OCI-LY3 (cell line): ENCODE measurements around the gene ANKH.
"Not testable (repeated sequence)": the region's sequence is repeated elsewhere in the genome, so short reads cannot be mapped to it uniquely, and the experiment has no call there.

Experiments used
- H2AFZ ChIP-seq: fragments of 200-600, 300-600 bp; shearing (Covaris generic); 2 replicates; pipeline ENCODE4 v1.6.0; 2014; ENCODE audit warnings: antibody characterized with exemption, low read depth, low read length
- H3K27ac ChIP-seq: fragments of 200-600, 300-600 bp; sonication (generic); 2 replicates; pipeline ENCODE4 v1.5.1; 2014; ENCODE audit warnings: mild to moderate bottlenecking, low read length, moderate library complexity, mixed read lengths
- H3K27me3 ChIP-seq: fragments of 200-600, 300-600 bp; sonication (generic); 2 replicates; pipeline ENCODE4 v1.6.1; 2014; ENCODE audit warnings: low read depth, low read length, mixed read lengths
- H3K36me3 ChIP-seq: fragments of 200-600, 300-600 bp; sonication (generic); replicated peaks from 2 replicates; pipeline ENCODE3; 2014; ENCODE audit warnings: low read depth, low read length, mixed read lengths
- H3K4me1 ChIP-seq: fragments of 300-600, 200-600 bp; sonication (generic); 2 replicates; pipeline ENCODE4 v1.6.1; 2014; ENCODE audit warnings: low read length, mixed read lengths
- H3K4me2 ChIP-seq: fragments of 200-600, 300-600 bp; sonication (generic); 2 replicates; pipeline ENCODE4 v1.6.1; 2014; ENCODE audit warnings: low read length, mixed read lengths
- H3K4me3 ChIP-seq: fragments of 300-600, 200-600 bp; sonication (generic); 2 replicates; pipeline ENCODE4 v1.5.1; 2014; ENCODE audit warnings: antibody characterized with exemption, mild to moderate bottlenecking, low read length, moderate library complexity
- H3K79me2 ChIP-seq: fragments of 300-600, 200-600 bp; shearing (Covaris generic); 2 replicates; pipeline ENCODE4 v1.6.1; 2014; ENCODE audit warnings: mild to moderate bottlenecking, low read length, mixed read lengths
- H3K9ac ChIP-seq: fragments of 300-600, 200-600 bp; shearing (Covaris generic); 2 replicates; pipeline ENCODE4 v1.6.0; 2014; ENCODE audit warnings: mild to moderate bottlenecking, low read length, moderate library complexity
- H3K9me3 ChIP-seq: fragments of 200-600, 300-600 bp; shearing (Covaris generic); 2 replicates; pipeline ENCODE4 v1.6.1; 2014; ENCODE audit warnings: low read length, mixed read lengths; ENCODE audit not compliant: insufficient read depth
- H4K20me1 ChIP-seq: fragments of 200-600, 300-600 bp; sonication (generic); 2 replicates; pipeline ENCODE4 v1.6.1; 2016; ENCODE audit warnings: low read length, mixed read lengths; ENCODE audit not compliant: insufficient read depth
- CTCF ChIP-seq: fragments of 200-600, 300-600 bp; sonication (generic); IDR thresholded peaks from 2 replicates; pipeline ENCODE4 v1.5.1; 2014; ENCODE audit warnings: antibody characterized with exemption, low read length, low read depth
- EZH2phosphoT487 ChIP-seq: fragments of 200-600 bp; shearing (Covaris generic); IDR thresholded peaks from 2 replicates; pipeline ENCODE4 v1.6.1; 2018; ENCODE audit warnings: antibody characterized with exemption, mixed run types, low read depth

Gene ANKH

GRCh38 chr5:14879937-14880589, 8.5 kb upstream of the ANKH start:
- no peak overlapping the region for H3K4me3 ChIP-seq
- no peaks in the 10 kb centered on the region for H3K79me2 ChIP-seq
- H2AFZ ChIP-seq = no peak overlapping the region
- H3K27me3 ChIP-seq = peaks cover 2% of the 10 kb centered on the region; the same call in 1 of the 2 replicates
- H3K4me2 ChIP-seq = no peak overlapping the region
- no peaks in the 10 kb centered on the region for H3K36me3 ChIP-seq
- H3K4me1 ChIP-seq = no peaks in the 10 kb centered on the region
- no peak overlapping the region for H3K27ac ChIP-seq
- H4K20me1 ChIP-seq = no peaks in the 10 kb centered on the region
- no peak overlapping the region for H3K9ac ChIP-seq
- TF ChIP-seq EZH2phosphoT487 = no peak
- TF ChIP-seq CTCF = no peak
- no peaks in the 10 kb centered on the region for H3K9me3 ChIP-seq

GRCh38 chr5:14879393-14879792, 7.8 kb upstream of the ANKH start:
- H3K4me1 ChIP-seq = no peaks in the 10 kb centered on the region
- H3K4me2 ChIP-seq = no peak overlapping the region
- H3K27me3 ChIP-seq = peaks cover 2% of the 10 kb centered on the region; the same call in 1 of the 2 replicates
- H3K4me3 ChIP-seq = no peak overlapping the region
- H3K9ac ChIP-seq = no peak overlapping the region
- H3K27ac ChIP-seq = no peak overlapping the region
- no peaks in the 10 kb centered on the region for H3K9me3 ChIP-seq
- no peaks in the 10 kb centered on the region for H4K20me1 ChIP-seq
- TF ChIP-seq EZH2phosphoT487 (no peak), CTCF (no peak)
- H2AFZ ChIP-seq = no peak overlapping the region
- no peaks in the 10 kb centered on the region for H3K79me2 ChIP-seq
- no peaks in the 10 kb centered on the region for H3K36me3 ChIP-seq

GRCh38 chr5:14878192-14878591, 6.6 kb upstream of the ANKH start:
- not testable (repeated sequence) for H3K4me1 ChIP-seq, H3K27ac ChIP-seq, H3K9ac ChIP-seq, H3K4me2 ChIP-seq, H2AFZ ChIP-seq, H3K27me3 ChIP-seq, H3K36me3 ChIP-seq, H3K4me3 ChIP-seq, H3K9me3 ChIP-seq, H3K79me2 ChIP-seq, H4K20me1 ChIP-seq

DNA sequence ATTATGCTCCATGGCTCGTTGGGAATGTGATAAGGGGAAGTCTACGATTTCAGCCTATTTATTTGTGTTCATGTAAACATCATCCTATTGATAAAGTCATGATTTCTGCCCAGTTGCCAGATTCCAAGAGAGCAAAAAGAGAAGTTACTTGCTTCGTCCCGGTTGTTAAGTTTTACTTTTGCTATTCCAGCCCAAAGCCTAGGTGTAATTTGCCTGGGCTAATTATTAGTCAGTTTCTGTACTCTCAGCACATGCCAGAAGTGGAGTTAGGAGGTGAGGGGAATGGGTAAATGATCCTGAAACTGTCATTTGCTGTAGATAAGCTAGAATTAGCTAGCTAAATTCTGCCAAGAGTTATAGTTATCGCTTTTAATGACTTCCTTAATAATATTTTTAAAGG, 4.5 kb upstream of the ANKH start:
- Histone ChIP-seq H3K27ac (no peak overlapping the region), H3K36me3 (no peaks in the 10 kb centered on the region), H3K9ac (no peak overlapping the region)

More for the DNA sequence above, 4.5 kb upstream of the ANKH start:
- Histone ChIP-seq H3K4me3 (no peak overlapping the region), H3K79me2 (no peaks in the 10 kb centered on the region; the same call in 1 of the 2 replicates), H3K4me2 (no peak overlapping the region), H3K27me3 (peaks cover 2% of the 10 kb centered on the region; the same call in 1 of the 2 replicates), H3K9me3 (no peaks in the 10 kb centered on the region), H3K4me1 (no peaks in the 10 kb centered on the region), H2AFZ (no peak overlapping the region), H4K20me1 (no peaks in the 10 kb centered on the region)
- TF ChIP-seq CTCF = no peak
- no peak for TF ChIP-seq EZH2phosphoT487
